CD1c-positive myeloid dendritic cell (primary cell): Measurements from ENCODE around the gene FLT1.

Source experiments
- DNase-seq: peaks from one replicate; pipeline ENCODE4 v3.0.0-alpha.2; 2016; ENCODE audit errors: extremely low spot score

Gene FLT1

GRCh38 chr13:28250542-28250941 lies 244.4 kb downstream of the FLT1 start:
- DNase-seq = no peak
